ENCODE data around the gene SUPT3H. TPM values are rescaled to one million over a fixed set of nuclear protein-coding genes. Genes with fewer than 3 reads are reported as not detected.
"Not testable (repeated sequence)": the region's sequence is repeated elsewhere in the genome, so short reads cannot be mapped to it uniquely, and the experiment has no call there.

The SUPT3H gene
- total RNA-seq, 3 donors from 2014 or later = 3.0 to 8.1 (median 3.5) TPM

- H3K9me3 ChIP-seq = no peaks in the 10 kb centered on the region
- DNase-seq (no peak), ATAC-seq (no peak)
- no peak overlapping the region for H3K4me3 ChIP-seq
- no peak for TF ChIP-seq CTCF (IDR thresholded peaks at IDR 0.05)
- intact Hi-C loops (cut with DNase I, micrococcal nuclease) = no loop called here
- no peaks in the 10 kb centered on the region for H3K36me3 ChIP-seq (ENCODE audit: low read depth)
- H3K4me1 ChIP-seq (ENCODE audit: low read depth) = no peaks in the 10 kb centered on the region
Measured at GRCh38 chr6:45072016-45072415, 305.7 kb downstream of the SUPT3H start.

GRCh38 chr6:45069091-45069490 lies 308.6 kb downstream of the SUPT3H start:
- intact Hi-C loops (cut with DNase I, micrococcal nuclease) = no loop called here
- H3K4me3 ChIP-seq = no peak overlapping the region
- H3K36me3 ChIP-seq (ENCODE audit: low read depth) = no peaks in the 10 kb centered on the region
- no peaks in the 10 kb centered on the region for H3K4me1 ChIP-seq (ENCODE audit: low read depth)
- DNase-seq (no peak), ATAC-seq (no peak)
- H3K9me3 ChIP-seq = no peaks in the 10 kb centered on the region
- no peak for TF ChIP-seq CTCF (IDR thresholded peaks at IDR 0.05)

GRCh38 chr6:45067446-45067845 lies 310.3 kb downstream of the SUPT3H start:
- DNase-seq; H3K4me3 ChIP-seq; intact Hi-C loops (cut with DNase I, micrococcal nuclease); H3K36me3 ChIP-seq (ENCODE audit: low read depth); H3K9me3 ChIP-seq; ATAC-seq; H3K4me1 ChIP-seq (ENCODE audit: low read depth): not testable (repeated sequence)

- intact Hi-C loops (cut with DNase I, micrococcal nuclease); H3K9me3 ChIP-seq; ATAC-seq; H3K36me3 ChIP-seq (ENCODE audit: low read depth); DNase-seq; H3K4me3 ChIP-seq; H3K4me1 ChIP-seq (ENCODE audit: low read depth): not testable (repeated sequence)
Measured at GRCh38 chr6:45062659-45063058, 315.1 kb downstream of the SUPT3H start.

- intact Hi-C loops (cut with DNase I, micrococcal nuclease) = no loop called here
- DNase-seq (no peak), ATAC-seq (no peak)
- Histone ChIP-seq H3K9me3 (no peaks in the 10 kb centered on the region), H3K4me3 (no peak overlapping the region), H3K36me3 (ENCODE audit: low read depth) (no peaks in the 10 kb centered on the region), H3K4me1 (ENCODE audit: low read depth) (no peaks in the 10 kb centered on the region)
- no peak for TF ChIP-seq CTCF (IDR thresholded peaks at IDR 0.05)
Measured at GRCh38 chr6:45057711-45058110, 320.0 kb downstream of the SUPT3H start.

GRCh38 chr6:45054610-45055009 lies 323.1 kb downstream of the SUPT3H start:
- ATAC-seq = no peak
- no peak for TF ChIP-seq CTCF (IDR thresholded peaks at IDR 0.05)
- H3K4me3 ChIP-seq = no peak overlapping the region
- DNase-seq = no peak
- intact Hi-C loops (cut with DNase I, micrococcal nuclease) = no loop called here
- H3K9me3 ChIP-seq = no peaks in the 10 kb centered on the region
- H3K36me3 ChIP-seq (ENCODE audit: low read depth) = no peaks in the 10 kb centered on the region
- H3K4me1 ChIP-seq (ENCODE audit: low read depth) = no peaks in the 10 kb centered on the region

- TF ChIP-seq CTCF (IDR thresholded peaks at IDR 0.05) = no peak
- Histone ChIP-seq H3K4me1 (ENCODE audit: low read depth) (no peaks in the 10 kb centered on the region), H3K9me3 (no peaks in the 10 kb centered on the region), H3K36me3 (ENCODE audit: low read depth) (no peaks in the 10 kb centered on the region), H3K4me3 (no peak overlapping the region)
- DNase-seq (no peak), ATAC-seq (no peak)
- intact Hi-C loops (cut with DNase I, micrococcal nuclease) = no loop called here
Measured at GRCh38 chr6:45052325-45052724, 325.4 kb downstream of the SUPT3H start.

Data from mucosa of descending colon (tissue), 3 donors.